ENCODE measurements around the gene SUPT3H. TPM values are rescaled to one million over a fixed set of nuclear protein-coding genes. Genes with fewer than 3 reads are reported as not detected.

The SUPT3H gene
- total RNA-seq, 1 donor from 2014 or later, result 6.7 TPM

GRCh38 chr6:44954281-44954680, 423.5 kb downstream of the SUPT3H start:
- Histone ChIP-seq H3K27ac (no peak overlapping the region), H3K27me3 (ENCODE audit: low read depth) (no peaks in the 10 kb centered on the region), H3K4me3 (no peak overlapping the region), H3K9me3 (peaks cover 14% of the 10 kb centered on the region), H3K36me3 (no peaks in the 10 kb centered on the region), H3K4me1 (no peaks in the 10 kb centered on the region)
- no peak for TF ChIP-seq CTCF (IDR thresholded peaks at IDR 0.05)
- intact Hi-C loops (cut with DNase I), result no loop called here
- DNase-seq, result no peak
- no peak for ATAC-seq

- no peak overlapping the region for H3K4me3 ChIP-seq
- H3K4me1 ChIP-seq, result no peaks in the 10 kb centered on the region
- no peak for TF ChIP-seq CTCF (IDR thresholded peaks at IDR 0.05)
- H3K9me3 ChIP-seq, result peaks cover 21% of the 10 kb centered on the region
- no peak for DNase-seq
- no peaks in the 10 kb centered on the region for H3K27me3 ChIP-seq (ENCODE audit: low read depth)
- no peak overlapping the region for H3K27ac ChIP-seq
- no peaks in the 10 kb centered on the region for H3K36me3 ChIP-seq
- intact Hi-C loops (cut with DNase I), result no loop called here
- no peak for ATAC-seq
Observed at GRCh38 chr6:44951253-44951747, 426.4 kb downstream of the SUPT3H start.

- H3K36me3 ChIP-seq, result no peaks in the 10 kb centered on the region
- DNase-seq, result no peak
- no peak for TF ChIP-seq CTCF (IDR thresholded peaks at IDR 0.05)
- ATAC-seq, result no peak
- intact Hi-C loops (cut with DNase I), result no loop called here
- no peak overlapping the region for H3K4me3 ChIP-seq
- H3K9me3 ChIP-seq, result peaks cover 21% of the 10 kb centered on the region
- no peaks in the 10 kb centered on the region for H3K4me1 ChIP-seq
- no peak overlapping the region for H3K27ac ChIP-seq
- H3K27me3 ChIP-seq (ENCODE audit: low read depth), result no peaks in the 10 kb centered on the region
Observed at GRCh38 chr6:44949596-44950201, 428.0 kb downstream of the SUPT3H start.

GRCh38 chr6:44943541-44943940, 434.2 kb downstream of the SUPT3H start:
- Histone ChIP-seq H3K4me3 (no peak overlapping the region), H3K27ac (no peak overlapping the region), H3K9me3 (peaks cover 4% of the 10 kb centered on the region), H3K27me3 (ENCODE audit: low read depth) (no peaks in the 10 kb centered on the region), H3K36me3 (no peaks in the 10 kb centered on the region), H3K4me1 (no peaks in the 10 kb centered on the region)
- intact Hi-C loops (cut with DNase I), result no loop called here
- no peak for TF ChIP-seq CTCF (IDR thresholded peaks at IDR 0.05)
- ATAC-seq (no peak), DNase-seq (no peak)

GRCh38 chr6:44942798-44943197, 434.9 kb downstream of the SUPT3H start:
- DNase-seq, result no peak
- intact Hi-C loops (cut with DNase I), result no loop called here
- no peaks in the 10 kb centered on the region for H3K36me3 ChIP-seq
- ATAC-seq, result no peak
- H3K27ac ChIP-seq, result no peak overlapping the region
- no peaks in the 10 kb centered on the region for H3K4me1 ChIP-seq
- no peak overlapping the region for H3K4me3 ChIP-seq
- H3K9me3 ChIP-seq, result peaks cover 2% of the 10 kb centered on the region
- no peak for TF ChIP-seq CTCF (IDR thresholded peaks at IDR 0.05)
- no peaks in the 10 kb centered on the region for H3K27me3 ChIP-seq (ENCODE audit: low read depth)
